Naive B cell (primary cell): ENCODE measurements around the gene OPN4. TPM values are rescaled to one million over a fixed set of nuclear protein-coding genes. Genes with fewer than 3 reads are reported as not detected.
A peak's percentile ranks its signal among the peaks of the same experiment; 100 is the strongest.

ENCODE experiments used
- ATAC-seq, 2 donors: fragments of 150-1000 bp; cut with Tn5 transposase; 2 replicates each; pipeline ENCODE4 v1.10.0; 2021; ENCODE audit warnings: low read depth in 2 of 2, mild to moderate bottlenecking in 2 of 2, moderate library complexity in 2 of 2
- DNase-seq: peaks from one replicate; pipeline ENCODE4 v3.0.0; 2022
- H3K27ac Mint-ChIP-seq, 6 donors: one replicate each; pipeline ENCODE4 v1.8.0; 2020 to 2022; ENCODE audit warnings: mild to moderate bottlenecking in 6 of 6, mixed read lengths in 6 of 6, moderate library complexity in 5 of 6, inconsistent platforms in 2 of 6
- H3K27me3 Mint-ChIP-seq, 3 donors: one replicate each; pipeline ENCODE4 v1.8.0; 2021 to 2022; ENCODE audit warnings: mixed read lengths in 3 of 3, mild to moderate bottlenecking in 1 of 3
- H3K36me3 Mint-ChIP-seq, 2 donors: one replicate each; pipeline ENCODE4 v1.8.0; 2020 to 2022; ENCODE audit warnings: mixed read lengths in 2 of 2, inconsistent platforms in 1 of 2, mild to moderate bottlenecking in 1 of 2
- H3K4me1 Mint-ChIP-seq, 3 donors: one replicate each; pipeline ENCODE4 v1.8.0; 2020 to 2022; ENCODE audit warnings: mixed read lengths in 3 of 3, inconsistent platforms in 1 of 3, mild to moderate bottlenecking in 1 of 3, moderate library complexity in 1 of 3
- H3K4me3 Mint-ChIP-seq, 8 donors: one replicate each; pipeline ENCODE4 v1.8.0; 2020 to 2022; ENCODE audit warnings: mild to moderate bottlenecking in 8 of 8, mixed read lengths in 8 of 8, moderate library complexity in 8 of 8, inconsistent platforms in 2 of 8
- H3K9me3 Mint-ChIP-seq, 7 donors: one replicate each; pipeline ENCODE4 v1.8.0; 2020 to 2022; ENCODE audit warnings: mixed read lengths in 7 of 7, mild to moderate bottlenecking in 5 of 7, inconsistent platforms in 2 of 7, moderate library complexity in 1 of 7
- polyA plus RNA-seq, 6 donors: library from polyadenylated mRNA; unstranded; fragments of 300-500 nt; fragmentation: Illumina TruSeq; gene quantifications; one replicate each; pipeline ENCODE4 v1.2.3, GENCODE V29; 2021; ENCODE audit warnings: low read depth in 6 of 6

OPN4 gene
- polyA plus RNA-seq, 6 donors from 2014 or later = not detected

- no peaks in the 10 kb centered on the region for H3K4me1 Mint-ChIP-seq
- DNase-seq = no peak
These were observed 7.0 kb downstream of the OPN4 start for GRCh38 chr10:86661161-86662025.

GRCh38 chr10:86662186-86663045 lies 8.1 kb downstream of the OPN4 start:
- no peaks in the 10 kb centered on the region for H3K4me1 Mint-ChIP-seq
- ATAC-seq = no peak
- H3K27ac Mint-ChIP-seq = no peak overlapping the region
- peaks cover under 1 to 18% (median 12%) of the 10 kb centered on the region in 3 donors for H3K27me3 Mint-ChIP-seq
- H3K9me3 Mint-ChIP-seq = no peaks in the 10 kb centered on the region
- no peak for DNase-seq
- peak overlapping the region in 1 of 8 donors; percentile 44 for H3K4me3 Mint-ChIP-seq
- H3K36me3 Mint-ChIP-seq = no peaks in the 10 kb centered on the region

More at GRCh38 chr10:86661161-86662025, 7.0 kb downstream of the OPN4 start:
- no peak for ATAC-seq
- H3K4me3 Mint-ChIP-seq = no peak overlapping the region
- H3K27ac Mint-ChIP-seq = no peak overlapping the region
- H3K9me3 Mint-ChIP-seq = no peaks in the 10 kb centered on the region
- no peaks in the 10 kb centered on the region for H3K36me3 Mint-ChIP-seq
- H3K27me3 Mint-ChIP-seq = peaks cover 6 to 24% (median 18%) of the 10 kb centered on the region in 3 donors

- H3K36me3 Mint-ChIP-seq = no peaks in the 10 kb centered on the region
- H3K4me3 Mint-ChIP-seq = no peak overlapping the region
- no peak for DNase-seq
- H3K9me3 Mint-ChIP-seq = no peaks in the 10 kb centered on the region
- no peak for ATAC-seq
- no peak overlapping the region for H3K27ac Mint-ChIP-seq
- H3K4me1 Mint-ChIP-seq = peaks cover 0 to 3% (median 0%) of the 10 kb centered on the region in 3 donors
- peaks cover 0 to 15% (median 7%) of the 10 kb centered on the region in 3 donors for H3K27me3 Mint-ChIP-seq
These were observed 8.6 kb downstream of the OPN4 start for GRCh38 chr10:86663046-86663345.

- H3K4me1 Mint-ChIP-seq = peaks cover 1 to 10% (median 2%) of the 10 kb centered on the region in 3 donors
- no peaks in the 10 kb centered on the region for H3K36me3 Mint-ChIP-seq
- H3K27me3 Mint-ChIP-seq = peaks cover 0 to 11% (median 7%) of the 10 kb centered on the region in 3 donors
- ATAC-seq (no peak), DNase-seq (no peak)
- H3K27ac Mint-ChIP-seq = peak overlapping the region in 1 of 6 donors; percentile 25
- H3K4me3 Mint-ChIP-seq = no peak overlapping the region
- no peaks in the 10 kb centered on the region for H3K9me3 Mint-ChIP-seq
These were observed 9.4 kb downstream of the OPN4 start for GRCh38 chr10:86663576-86664339.

GRCh38 chr10:86664341-86665217 lies 10.2 kb downstream of the OPN4 start:
- ATAC-seq (no peak), DNase-seq (no peak)
- Mint-ChIP-seq H3K27ac (no peak overlapping the region), H3K36me3 (no peaks in the 10 kb centered on the region), H3K4me1 (peaks cover 5 to 14% (median 6%) of the 10 kb centered on the region in 3 donors), H3K27me3 (peaks cover 0 to 4% (median under 1%) of the 10 kb centered on the region in 3 donors), H3K4me3 (no peak overlapping the region), H3K9me3 (no peaks in the 10 kb centered on the region)

- H3K4me3 Mint-ChIP-seq = no peak overlapping the region
- H3K27ac Mint-ChIP-seq = no peak overlapping the region
- DNase-seq (no peak), ATAC-seq (no peak)
- peaks cover 5 to 14% (median 6%) of the 10 kb centered on the region in 3 donors for H3K4me1 Mint-ChIP-seq
- H3K27me3 Mint-ChIP-seq = peaks cover 0 to 4% (median 0%) of the 10 kb centered on the region in 3 donors
- no peaks in the 10 kb centered on the region for H3K36me3 Mint-ChIP-seq
- H3K9me3 Mint-ChIP-seq = no peaks in the 10 kb centered on the region
These were observed 10.9 kb downstream of the OPN4 start for GRCh38 chr10:86665218-86665607.

- Mint-ChIP-seq H3K36me3 (no peaks in the 10 kb centered on the region), H3K27me3 (peaks cover 0 to 4% (median 0%) of the 10 kb centered on the region in 3 donors), H3K4me3 (no peak overlapping the region), H3K9me3 (no peaks in the 10 kb centered on the region), H3K4me1 (peaks cover 5 to 14% (median 6%) of the 10 kb centered on the region in 3 donors), H3K27ac (no peak overlapping the region)
- ATAC-seq (no peak), DNase-seq (no peak)
These were observed 11.5 kb downstream of the OPN4 start for GRCh38 chr10:86665868-86666267.

- Mint-ChIP-seq H3K36me3 (no peaks in the 10 kb centered on the region), H3K4me3 (no peak overlapping the region), H3K27me3 (peaks cover 0 to 4% (median 0%) of the 10 kb centered on the region in 3 donors), H3K4me1 (peaks cover 5 to 14% (median 6%) of the 10 kb centered on the region in 3 donors), H3K9me3 (no peaks in the 10 kb centered on the region), H3K27ac (no peak overlapping the region)
- DNase-seq (no peak), ATAC-seq (no peak)
These were observed 12.2 kb downstream of the OPN4 start for GRCh38 chr10:86666538-86666937.

GRCh38 chr10:86667421-86668181 lies 13.3 kb downstream of the OPN4 start:
- Mint-ChIP-seq H3K4me3 (no peak overlapping the region), H3K27ac (no peak overlapping the region), H3K36me3 (no peaks in the 10 kb centered on the region), H3K27me3 (peaks cover 0 to 4% (median 0%) of the 10 kb centered on the region in 3 donors), H3K4me1 (peaks cover 5 to 14% (median 6%) of the 10 kb centered on the region in 3 donors), H3K9me3 (no peaks in the 10 kb centered on the region)
- DNase-seq = no peak
- ATAC-seq = no peak

GRCh38 chr10:86668297-86669165 lies 14.2 kb downstream of the OPN4 start, which contains the start of gene LDB3:
LDB3 (plus strand) TSS chr10:86668511; CDS start chr10:86668692, 181 bp downstream.
- Mint-ChIP-seq H3K27ac (no peak within 1 kb of the TSS), H3K27me3 (peaks cover 0 to 9% (median 4%) of the 10 kb centered on the region in 3 donors), H3K9me3 (no peaks in the 10 kb centered on the region), H3K4me1 (peaks cover 12 to 21% (median 12%) of the 10 kb centered on the region in 3 donors), H3K36me3 (no peaks in the 10 kb centered on the region), H3K4me3 (no peak within 1 kb of the TSS)
- ATAC-seq (no peak), DNase-seq (no peak)

- peaks cover 0 to 13% (median 6%) of the 10 kb centered on the region in 3 donors for H3K27me3 Mint-ChIP-seq
- peaks cover 12 to 29% (median 13%) of the 10 kb centered on the region in 3 donors for H3K4me1 Mint-ChIP-seq
- H3K9me3 Mint-ChIP-seq = no peaks in the 10 kb centered on the region
- DNase-seq = no peak
- no peaks in the 10 kb centered on the region for H3K36me3 Mint-ChIP-seq
- no peak overlapping the region for H3K27ac Mint-ChIP-seq
- ATAC-seq = no peak
- no peak overlapping the region for H3K4me3 Mint-ChIP-seq
These were observed 16.0 kb downstream of the OPN4 start for GRCh38 chr10:86670290-86670811.
